PC-9 (cell line): ENCODE measurements around the gene CACNB3. TPM values are rescaled to one million over a fixed set of nuclear protein-coding genes. Genes with fewer than 3 reads are reported as not detected.

ENCODE experiments used
- BruUV-seq: library from RNA; stranded (reverse); fragments of 400-500 nt; replicated peaks from 2 replicates; lab custom pipeline; 2021; lab: Mats Ljungman, UMichigan
- CTCF ChIA-PET: fragments of 300-600 bp; sonication (Branson Sonifier 250); formaldehyde crosslinking; loops from one replicate; lab custom pipeline; 2022; ENCODE audit warnings: antibody characterized with exemption; lab: Charles Lee
- POLR2A ChIA-PET: fragments of 300-600 bp; sonication (Branson Sonifier 250); formaldehyde crosslinking; loops from one replicate; lab custom pipeline; 2022; ENCODE audit warnings: antibody characterized with exemption; ENCODE audit not compliant: unreplicated experiment; lab: Charles Lee
- DNase-seq, 2 experiments: peaks; one replicate each; pipeline versions ENCODE4 v3.0.0 to v3.0.0-alpha.2; 2015 to 2022; ENCODE audit warnings: mixed read lengths in 1 of 2
- H2AFZ ChIP-seq: fragments of 200-600 bp; sonication (generic); 2 replicates; pipeline ENCODE4 v1.8.1; 2017; ENCODE audit warnings: antibody characterized with exemption
- H3F3A ChIP-seq: fragments of 200-600 bp; sonication (generic); 2 replicates; pipeline ENCODE4 v1.8.1; 2017; ENCODE audit warnings: antibody characterized with exemption, mild to moderate bottlenecking, low read depth; ENCODE audit not compliant: insufficient read depth
- H3K27ac ChIP-seq: fragments of 200-600 bp; sonication (generic); 2 replicates; pipeline ENCODE4 v1.6.1; 2016; ENCODE audit warnings: mixed run types
- H3K27me3 ChIP-seq: fragments of 200-600 bp; sonication (generic); 2 replicates; pipeline ENCODE4 v1.6.1; 2016; ENCODE audit warnings: low read depth, mixed run types; ENCODE audit not compliant: insufficient read depth
- H3K36me3 ChIP-seq: fragments of 200-600 bp; sonication (generic); 2 replicates; pipeline ENCODE4 v1.6.1; 2016; ENCODE audit warnings: low read depth, mixed run types
- H3K4me1 ChIP-seq: fragments of 200-600 bp; sonication (generic); replicated peaks from 2 replicates; pipeline ENCODE4 v1.6.1; 2016; ENCODE audit warnings: mixed run types; ENCODE audit not compliant: insufficient read depth
- H3K4me2 ChIP-seq: fragments of 200-600 bp; sonication (generic); 2 replicates; pipeline ENCODE4 v1.6.1; 2017; ENCODE audit warnings: mixed run types
- H3K4me3 ChIP-seq: fragments of 200-600 bp; sonication (generic); 2 replicates; pipeline ENCODE4 v1.6.1; 2016; ENCODE audit warnings: mixed run types
- H3K79me2 ChIP-seq: fragments of 200-600 bp; sonication (generic); 2 replicates; pipeline ENCODE4 v1.6.1; 2017; ENCODE audit warnings: low read depth, mixed run types
- H3K9me2 ChIP-seq: fragments of 200-600 bp; sonication (generic); 2 replicates; pipeline ENCODE4 v1.8.1; 2017; ENCODE audit warnings: mild to moderate bottlenecking; ENCODE audit not compliant: insufficient read depth
- H3K9me3 ChIP-seq: fragments of 200-600 bp; sonication (generic); 2 replicates; pipeline ENCODE4 v1.8.1; 2016; ENCODE audit warnings: low read depth; ENCODE audit not compliant: insufficient read depth
- H4K20me1 ChIP-seq: fragments of 200-600 bp; sonication (generic); 2 replicates; pipeline ENCODE4 v1.8.1; 2017; ENCODE audit not compliant: insufficient read depth
- CTCF ChIP-seq: fragments of 200-600 bp; sonication (generic); conservative IDR thresholded peaks from 2 replicates; pipeline ENCODE4 v1.6.1; 2017; ENCODE audit warnings: mixed run types, antibody characterized with exemption, mild to moderate bottlenecking, moderate library complexity
- EZH2 ChIP-seq: fragments of 200-600 bp; sonication (generic); IDR thresholded peaks from 2 replicates; pipeline ENCODE4 v1.8.0; 2017; ENCODE audit warnings: antibody characterized with exemption, low read depth
- intact Hi-C: fragments of 100-400 bp; cut with micrococcal nuclease; formaldehyde crosslinking; loops from one replicate; pipeline ENCODE4 v1.10.0; 2022; ENCODE audit not compliant: unreplicated experiment
- total RNA-seq: library from RNA; stranded (reverse); gene quantifications from 2 replicates; pipeline ENCODE4 v1.2.3, GENCODE V29; 2021

Gene CACNB3
- total RNA-seq, 1 experiment from 2014 or later = 35.4 TPM

GRCh38 chr12:48824112-48824511 is 5.8 kb downstream of the CACNB3 start:
- POLR2A ChIA-PET = no interaction called here
- Histone ChIP-seq H3K9me2 (no peaks in the 10 kb centered on the region), H4K20me1 (no peaks in the 10 kb centered on the region), H3K79me2 (no peaks in the 10 kb centered on the region), H3K4me2 (no peak overlapping the region), H3K4me1 (no peaks in the 10 kb centered on the region), H3F3A (no peaks in the 10 kb centered on the region; the same call in 1 of the 2 replicates), H3K9me3 (no peaks in the 10 kb centered on the region), H3K4me3 (no peak overlapping the region), H3K36me3 (no peaks in the 10 kb centered on the region), H3K27ac (no peak overlapping the region), H2AFZ (no peak overlapping the region), H3K27me3 (no peaks in the 10 kb centered on the region)
- intact Hi-C loops = no loop called here
- no TSS peak for BruUV-seq
- CTCF ChIA-PET = no interaction called here
- DNase-seq = no peak
- TF ChIP-seq EZH2 (no peak), CTCF (no peak)

GRCh38 chr12:48824905-48825304 is 6.6 kb downstream of the CACNB3 start:
- Histone ChIP-seq H3F3A (no peaks in the 10 kb centered on the region; the same call in 1 of the 2 replicates), H3K4me3 (no peak overlapping the region), H3K36me3 (no peaks in the 10 kb centered on the region), H2AFZ (no peak overlapping the region), H3K9me3 (no peaks in the 10 kb centered on the region), H3K27ac (no peak overlapping the region), H3K4me2 (no peak overlapping the region), H3K79me2 (no peaks in the 10 kb centered on the region), H4K20me1 (no peaks in the 10 kb centered on the region), H3K4me1 (no peaks in the 10 kb centered on the region), H3K27me3 (no peaks in the 10 kb centered on the region), H3K9me2 (no peaks in the 10 kb centered on the region)
- no TSS peak for BruUV-seq
- no peak for DNase-seq
- no peak for TF ChIP-seq EZH2
- no peak for TF ChIP-seq CTCF
- intact Hi-C loops = no loop called here
- ChIA-PET CTCF (interaction anchor here (0.5 kb wide), 1 partner anchor 18 kb away, joined by 7 read pairs; no protein-coding TSS in a partner anchor), POLR2A (no interaction called here)

- Histone ChIP-seq H2AFZ (no peak overlapping the region), H3K27ac (no peak overlapping the region), H3K27me3 (no peaks in the 10 kb centered on the region), H3K4me1 (no peaks in the 10 kb centered on the region), H4K20me1 (no peaks in the 10 kb centered on the region), H3K9me2 (no peaks in the 10 kb centered on the region), H3K36me3 (no peaks in the 10 kb centered on the region), H3K79me2 (no peaks in the 10 kb centered on the region), H3K4me3 (no peak overlapping the region), H3K9me3 (no peaks in the 10 kb centered on the region), H3K4me2 (no peak overlapping the region), H3F3A (no peaks in the 10 kb centered on the region; the same call in 1 of the 2 replicates)
- POLR2A ChIA-PET = no interaction called here
- TF ChIP-seq EZH2 = no peak
- no peak for TF ChIP-seq CTCF
- BruUV-seq = no TSS peak
- intact Hi-C loops = no loop called here
- peak in 1 of 2 experiments; percentile 64 for DNase-seq
- CTCF ChIA-PET = interaction anchor here (0.6 to 1.2 kb wide), 2 partner anchors 11 to 65 kb away, joined by 3 to 5 read pairs; no protein-coding TSS in a partner anchor
Measured at GRCh38 chr12:48826209-48826855, 8.0 kb downstream of the CACNB3 start.
